Erythroblast (primary cell): ENCODE measurements around the gene GIMAP1.

Experiments
- DNase-seq, 2 experiments: peaks; one replicate each; lab custom pipeline; 2025; lab: John Stamatoyannopoulos, UW
- GATA1 ChIP-seq: IDR thresholded peaks from 2 replicates; pipeline ENCODE4 v1.6.1; 2011; ENCODE audit warnings: low read depth, mild to moderate bottlenecking, control low read depth, low read length, moderate library complexity
- POLR2A ChIP-seq: IDR thresholded peaks from 2 replicates; pipeline ENCODE4 v1.6.1; 2011; ENCODE audit warnings: mild to moderate bottlenecking, low read length

Gene GIMAP1

DNA sequence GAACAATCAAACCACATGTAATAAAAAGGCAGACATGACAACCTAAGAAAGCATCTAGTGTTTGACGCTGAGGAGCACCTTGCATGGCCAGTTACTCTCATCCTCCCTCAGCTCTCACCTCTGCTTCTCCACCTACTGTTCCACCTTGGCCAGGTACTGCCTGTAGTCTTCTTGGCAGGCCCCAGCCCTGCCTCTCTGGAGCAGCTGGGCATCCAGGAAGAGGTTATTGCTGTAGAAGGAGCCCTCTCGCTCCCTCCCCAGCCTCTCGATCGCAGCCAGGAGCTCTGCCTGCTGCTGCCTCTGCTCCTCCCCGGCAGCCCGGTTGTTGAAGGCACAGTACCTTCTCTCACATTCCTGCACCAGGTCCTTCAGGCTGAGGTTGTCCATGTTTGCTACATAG, 30.5 kb downstream of the GIMAP1 start:
- DNase-seq = no peak
- TF ChIP-seq POLR2A (no peak), GATA1 (no peak)

DNA sequence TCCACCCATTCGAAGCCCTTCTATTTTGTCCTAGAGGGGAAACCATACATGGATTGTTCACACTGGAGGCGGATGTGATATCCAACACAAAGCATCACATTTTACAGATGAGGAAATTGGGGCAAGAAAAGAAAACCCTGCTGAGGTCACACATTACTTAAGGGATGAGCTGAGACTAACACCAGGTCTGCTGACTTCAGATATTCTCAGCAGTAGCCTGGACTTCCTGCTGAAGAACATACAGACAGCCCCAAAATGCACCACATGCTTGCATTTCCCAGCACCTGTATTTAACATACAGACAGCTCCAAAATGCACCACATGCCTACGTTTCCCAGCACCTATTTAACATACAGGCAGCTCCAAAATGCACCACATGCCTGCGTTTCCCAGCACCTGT, 32.0 kb downstream of the GIMAP1 start:
- TF ChIP-seq POLR2A (no peak), GATA1 (no peak)
- DNase-seq = no peak

DNA sequence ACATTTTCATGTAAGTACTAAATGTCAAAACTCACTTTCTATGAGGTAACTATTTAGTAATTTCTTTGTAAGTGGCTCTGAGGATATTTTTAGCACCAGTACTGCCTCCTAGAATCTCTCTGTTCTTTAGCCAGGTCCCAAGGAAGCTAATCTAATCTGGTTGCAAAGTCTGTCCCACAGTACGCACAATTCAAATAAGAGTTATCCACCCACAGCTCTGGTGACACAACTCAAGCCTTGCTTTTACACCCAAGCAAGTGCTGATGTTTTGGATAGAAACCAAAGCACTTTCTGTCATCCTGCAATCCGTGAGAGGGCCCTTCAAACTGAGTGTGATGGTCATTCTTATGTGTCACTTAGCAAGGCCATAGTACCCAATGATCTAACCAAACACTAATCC, 35.3 kb downstream of the GIMAP1 start:
- TF ChIP-seq POLR2A (no peak), GATA1 (no peak)
- DNase-seq = no peak

DNA sequence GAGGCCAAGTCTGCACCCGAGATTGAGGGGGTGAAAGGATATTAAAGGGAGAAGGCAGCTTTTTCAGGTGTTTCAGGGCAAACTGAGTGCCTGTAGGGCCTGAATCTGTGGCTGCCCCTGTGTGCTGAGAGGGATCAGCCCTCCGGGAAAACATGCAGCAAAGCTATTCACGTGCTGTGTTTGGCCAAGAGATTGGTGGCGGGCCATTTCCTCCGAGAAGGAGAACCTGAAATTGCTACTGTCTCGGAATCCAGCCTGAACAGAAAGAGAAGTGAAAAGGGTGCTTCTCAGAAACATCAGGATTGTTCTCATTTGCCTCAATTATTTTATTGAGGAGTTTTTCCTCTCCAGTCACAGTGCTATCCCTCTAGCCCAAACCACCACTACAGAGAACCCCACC, 36.8 kb downstream of the GIMAP1 start:
- no peak for TF ChIP-seq POLR2A
- no peak for DNase-seq

DNA sequence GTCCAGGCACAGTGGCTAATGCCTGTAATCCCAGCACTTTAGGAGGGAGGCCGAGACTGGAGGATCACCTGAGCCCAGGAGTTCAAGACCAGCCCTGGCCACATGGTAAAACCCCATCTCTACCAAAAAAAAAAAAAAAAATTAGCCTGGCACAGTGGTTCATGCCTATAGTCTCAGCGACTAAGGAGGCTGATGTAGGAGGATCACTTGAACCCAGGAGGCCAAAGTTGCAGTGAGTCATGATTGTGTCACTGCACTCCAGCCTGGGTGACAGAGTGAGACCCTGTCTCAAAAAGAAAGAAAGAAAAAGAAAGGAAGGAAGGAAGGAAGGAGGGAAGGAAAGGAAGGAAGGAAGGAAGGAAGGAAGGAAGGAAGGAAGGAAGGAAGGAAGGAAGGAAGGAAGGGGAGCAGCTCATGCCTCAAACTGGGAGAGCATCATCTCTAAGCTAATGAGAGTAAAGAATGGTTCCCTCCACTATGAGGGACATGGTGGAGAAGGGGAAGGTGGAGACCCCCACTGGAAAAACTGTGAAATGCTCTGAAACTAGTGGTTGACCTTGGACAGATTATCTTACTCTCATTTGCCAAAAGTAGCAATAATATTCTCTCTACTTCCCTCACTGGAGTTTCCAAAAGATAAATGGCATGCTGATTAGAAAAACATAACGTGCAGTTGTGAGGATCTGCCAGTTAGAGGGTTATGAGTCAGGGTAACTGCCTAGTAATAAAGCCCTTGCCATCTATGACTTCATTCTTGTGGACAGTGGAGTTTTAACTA, 37.6 kb downstream of the GIMAP1 start:
- DNase-seq = no peak
- TF ChIP-seq POLR2A = no peak
- TF ChIP-seq GATA1 = no peak

DNA sequence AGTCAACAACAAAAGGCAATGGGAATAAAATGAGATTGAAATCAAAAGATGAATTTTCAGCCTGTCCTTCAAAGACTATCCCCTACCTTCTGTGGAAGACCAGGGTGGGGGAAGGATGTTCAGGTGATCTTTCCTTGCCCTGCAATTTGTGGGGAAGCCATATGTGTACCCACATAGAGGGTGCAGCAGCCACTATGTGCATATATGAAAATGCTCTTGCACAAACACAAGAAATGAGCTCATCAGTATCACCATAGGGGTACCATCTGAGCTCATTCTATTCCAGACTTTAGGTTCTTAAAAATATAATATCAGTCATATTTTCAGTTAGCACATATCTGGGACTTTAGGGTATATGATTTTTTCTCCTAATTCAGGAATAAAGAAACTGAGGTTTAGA, 38.5 kb downstream of the GIMAP1 start:
- TF ChIP-seq GATA1 (no peak), POLR2A (no peak)
- DNase-seq = no peak

DNA sequence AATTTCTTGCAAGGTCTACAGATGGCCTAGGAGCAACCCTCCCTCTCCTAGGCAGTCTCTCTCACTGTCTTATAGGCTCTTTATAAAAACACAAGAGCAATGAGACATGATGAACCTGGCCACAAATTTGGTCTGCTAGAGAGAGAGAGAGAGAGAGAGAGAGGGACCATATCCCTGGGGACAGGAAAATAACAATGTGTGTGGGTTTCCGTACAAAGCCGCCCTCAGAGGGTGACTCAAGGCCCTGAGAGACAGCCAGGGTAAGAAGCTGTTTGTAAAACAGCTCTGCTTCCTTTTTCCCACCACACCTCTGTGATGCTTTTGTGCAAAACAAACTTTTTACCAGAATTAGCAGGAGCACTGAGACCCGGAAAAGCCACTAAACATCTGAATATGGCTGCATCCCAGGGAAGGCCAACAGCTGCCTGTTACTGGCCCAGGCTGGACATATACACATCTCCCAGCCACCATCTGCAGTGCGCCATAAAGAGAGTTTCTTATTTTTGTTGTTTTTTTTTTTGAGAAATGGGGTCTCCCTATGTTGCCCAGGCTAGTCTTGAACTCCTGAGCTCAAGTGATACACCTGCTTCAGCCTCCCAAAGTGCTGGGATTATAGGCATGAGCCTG, 39.2 kb downstream of the GIMAP1 start:
- DNase-seq = no peak
- no peak for TF ChIP-seq GATA1
- TF ChIP-seq POLR2A = no peak

DNA sequence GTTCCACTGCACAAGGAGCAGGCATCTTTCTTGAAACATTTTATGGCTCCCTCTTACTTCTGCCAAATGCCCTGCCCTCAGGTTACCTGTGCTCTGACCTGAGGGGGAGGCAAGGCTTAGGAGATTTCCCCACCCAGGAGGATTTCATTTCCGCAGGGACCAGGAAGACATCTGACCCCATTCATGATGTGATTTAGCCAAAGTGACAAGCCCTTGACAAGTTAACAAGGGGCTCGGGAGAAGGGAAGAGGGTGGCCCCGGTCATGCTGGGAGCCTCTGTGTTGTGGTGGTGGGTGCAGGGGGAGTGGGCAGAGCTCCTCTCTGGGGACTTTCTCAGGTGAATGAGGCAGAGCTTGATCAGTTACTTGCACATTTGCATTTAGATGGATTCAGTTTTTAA, 39.8 kb downstream of the GIMAP1 start:
- TF ChIP-seq POLR2A (no peak), GATA1 (no peak)
- no peak for DNase-seq

DNA sequence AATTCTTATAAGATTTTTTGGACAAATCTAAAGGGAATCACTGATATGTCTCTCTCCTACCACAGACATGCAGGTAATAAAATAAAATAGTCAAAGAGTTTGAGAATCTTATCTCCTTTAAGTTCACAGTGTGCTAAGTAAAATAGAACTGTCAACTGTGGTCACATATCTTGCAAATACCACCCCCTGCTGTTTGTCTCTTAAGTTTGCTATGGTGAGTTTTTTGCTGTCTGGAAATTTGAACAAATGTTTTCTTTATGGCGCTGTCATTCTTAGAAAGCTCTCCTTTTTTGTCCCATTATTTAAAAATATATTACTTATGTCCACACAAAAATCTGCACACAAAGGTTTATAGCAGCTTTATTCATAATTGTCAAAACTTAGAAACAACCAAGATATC, 40.4 kb downstream of the GIMAP1 start:
- peak in 1 of 2 experiments; percentile 9 for DNase-seq
- TF ChIP-seq GATA1 (no peak), POLR2A (no peak)

DNA sequence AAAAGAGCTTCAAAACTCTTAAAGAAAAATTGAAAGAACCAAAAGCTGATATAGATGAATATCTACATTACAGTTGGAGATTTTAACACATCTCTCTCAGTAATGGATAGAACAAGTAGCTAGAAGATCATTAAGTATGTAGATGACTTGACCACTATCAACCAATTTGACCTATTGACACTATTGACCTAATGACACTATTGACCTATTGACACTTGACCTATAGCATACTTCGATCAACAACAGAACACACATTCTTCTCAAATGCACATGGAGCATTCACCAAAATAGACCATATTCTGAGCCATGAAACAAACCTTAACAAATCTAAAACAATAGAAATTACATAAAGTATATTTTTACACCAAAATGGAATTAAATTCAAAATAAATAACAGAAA, 43.1 kb downstream of the GIMAP1 start:
- TF ChIP-seq GATA1 = no peak
- no peak for TF ChIP-seq POLR2A
- DNase-seq = no peak

DNA sequence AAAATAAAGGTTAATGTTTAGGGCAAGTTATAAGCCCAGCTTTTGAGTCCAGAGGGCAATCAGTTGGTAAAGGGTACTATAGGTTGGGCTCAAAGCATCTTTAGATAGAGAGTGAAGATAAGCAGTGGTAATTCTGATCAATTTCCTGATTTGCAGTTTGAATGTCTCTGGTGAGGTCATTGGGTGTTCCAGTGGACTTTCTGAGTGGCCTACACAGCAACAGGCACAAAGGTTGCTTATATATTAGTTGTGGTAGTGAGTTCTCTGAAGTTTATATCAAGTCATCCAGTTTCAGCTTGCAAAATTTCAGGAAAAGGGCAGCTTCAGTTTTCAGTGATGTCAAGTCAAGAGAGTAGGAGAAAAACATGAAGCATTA, 49.9 kb downstream of the GIMAP1 start:
- DNase-seq = no peak
- no peak for TF ChIP-seq GATA1

DNA sequence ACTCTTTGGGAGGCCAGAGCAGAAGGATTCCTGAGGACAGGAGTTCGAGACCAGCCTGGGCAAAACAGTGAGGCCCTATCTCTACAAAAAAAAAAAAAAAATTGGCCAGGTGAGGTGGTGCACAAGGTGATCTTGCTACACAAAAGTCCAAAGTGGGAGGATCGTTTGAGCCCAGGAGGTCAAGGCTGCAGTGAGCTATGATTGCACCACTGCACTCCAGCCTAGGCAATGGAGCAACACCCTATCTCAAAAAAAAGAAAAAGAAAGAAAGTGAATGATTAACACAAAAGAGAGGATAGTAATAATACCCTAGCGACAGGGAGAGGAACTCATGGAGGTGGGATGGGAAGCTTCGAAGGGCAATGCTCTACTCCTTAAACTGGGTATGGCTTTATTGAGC, 53.4 kb downstream of the GIMAP1 start:
- no peak for DNase-seq
- TF ChIP-seq GATA1 = no peak
- no peak for TF ChIP-seq POLR2A
